Ovary (tissue), 3 donors: ENCODE measurements around the gene GALNT13.

ENCODE experiments used
- EP300 ChIP-seq: sonication (generic); formaldehyde crosslinking; IDR thresholded peaks from one replicate; pipeline ENCODE4 v1.6.1; 2017; ENCODE audit warnings: antibody characterized with exemption
- POLR2A ChIP-seq: fragments of 450-650 bp; IDR thresholded peaks from one replicate; pipeline ENCODE4 v1.6.1; 2017; ENCODE audit warnings: antibody characterized with exemption, mild to moderate bottlenecking, moderate library complexity
- TF ChIP-seq, protein P1 (sequence below), 3 donors: fragments of 450-650 bp in 2 of 3; fragments of 200-600 bp in 1 of 3; IDR thresholded peaks; one replicate each; pipeline versions ENCODE4 v1.5.1 to v1.8.0; 2016 to 2022; ENCODE audit warnings: antibody characterized with exemption in 3 of 3, mild to moderate bottlenecking in 1 of 3
- donor health status: DM: no; HTN: no; CAD: no.

GRCh38 chr2:153971855-153972254 is 100.1 kb downstream of the GALNT13 start:
- TF ChIP-seq, protein P1, sequence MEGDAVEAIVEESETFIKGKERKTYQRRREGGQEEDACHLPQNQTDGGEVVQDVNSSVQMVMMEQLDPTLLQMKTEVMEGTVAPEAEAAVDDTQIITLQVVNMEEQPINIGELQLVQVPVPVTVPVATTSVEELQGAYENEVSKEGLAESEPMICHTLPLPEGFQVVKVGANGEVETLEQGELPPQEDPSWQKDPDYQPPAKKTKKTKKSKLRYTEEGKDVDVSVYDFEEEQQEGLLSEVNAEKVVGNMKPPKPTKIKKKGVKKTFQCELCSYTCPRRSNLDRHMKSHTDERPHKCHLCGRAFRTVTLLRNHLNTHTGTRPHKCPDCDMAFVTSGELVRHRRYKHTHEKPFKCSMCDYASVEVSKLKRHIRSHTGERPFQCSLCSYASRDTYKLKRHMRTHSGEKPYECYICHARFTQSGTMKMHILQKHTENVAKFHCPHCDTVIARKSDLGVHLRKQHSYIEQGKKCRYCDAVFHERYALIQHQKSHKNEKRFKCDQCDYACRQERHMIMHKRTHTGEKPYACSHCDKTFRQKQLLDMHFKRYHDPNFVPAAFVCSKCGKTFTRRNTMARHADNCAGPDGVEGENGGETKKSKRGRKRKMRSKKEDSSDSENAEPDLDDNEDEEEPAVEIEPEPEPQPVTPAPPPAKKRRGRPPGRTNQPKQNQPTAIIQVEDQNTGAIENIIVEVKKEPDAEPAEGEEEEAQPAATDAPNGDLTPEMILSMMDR (IDR thresholded peaks at IDR 0.05), result no peak
- TF ChIP-seq POLR2A (no peak), EP300 (no peak)
